A673 (cell line): Measurements from ENCODE around the gene MYBPHL.

Experiments used
- EZH2 ChIP-seq: fragments of 200-600 bp; sonication (generic); IDR thresholded peaks from 2 replicates; pipeline ENCODE4 v1.6.1; 2017; ENCODE audit warnings: borderline replicate concordance, low read depth, mild to moderate bottlenecking, mixed read lengths, antibody characterized with exemption, low read length; ENCODE audit not compliant: poor library complexity, severe bottlenecking
- TF ChIP-seq, protein P1 (sequence below): fragments of 300-800, 200-600 bp; sonication (generic); conservative IDR thresholded peaks from 2 replicates; pipeline ENCODE4 v1.5.1; 2017; ENCODE audit warnings: low read depth, mild to moderate bottlenecking, antibody characterized with exemption, low read length, moderate library complexity, mixed read lengths

DNA sequence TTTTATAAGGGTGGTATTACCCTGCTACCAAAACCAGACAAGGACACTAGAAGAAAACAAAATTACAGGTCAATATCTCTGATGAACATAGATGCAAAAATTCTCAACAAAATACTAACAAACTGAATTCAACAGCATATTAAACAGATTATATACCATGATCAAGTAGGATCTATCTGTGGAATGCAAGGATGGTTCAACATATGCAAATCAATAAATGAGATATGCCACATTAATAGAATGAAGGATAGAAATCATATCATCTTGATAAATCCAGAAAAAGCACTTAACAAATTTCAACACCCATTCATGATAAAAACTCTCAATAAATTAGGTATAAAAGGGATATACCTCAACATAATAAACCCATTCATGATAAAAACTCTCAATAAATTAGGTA lies 24.3 kb upstream of the MYBPHL start:
- TF ChIP-seq, protein P1, sequence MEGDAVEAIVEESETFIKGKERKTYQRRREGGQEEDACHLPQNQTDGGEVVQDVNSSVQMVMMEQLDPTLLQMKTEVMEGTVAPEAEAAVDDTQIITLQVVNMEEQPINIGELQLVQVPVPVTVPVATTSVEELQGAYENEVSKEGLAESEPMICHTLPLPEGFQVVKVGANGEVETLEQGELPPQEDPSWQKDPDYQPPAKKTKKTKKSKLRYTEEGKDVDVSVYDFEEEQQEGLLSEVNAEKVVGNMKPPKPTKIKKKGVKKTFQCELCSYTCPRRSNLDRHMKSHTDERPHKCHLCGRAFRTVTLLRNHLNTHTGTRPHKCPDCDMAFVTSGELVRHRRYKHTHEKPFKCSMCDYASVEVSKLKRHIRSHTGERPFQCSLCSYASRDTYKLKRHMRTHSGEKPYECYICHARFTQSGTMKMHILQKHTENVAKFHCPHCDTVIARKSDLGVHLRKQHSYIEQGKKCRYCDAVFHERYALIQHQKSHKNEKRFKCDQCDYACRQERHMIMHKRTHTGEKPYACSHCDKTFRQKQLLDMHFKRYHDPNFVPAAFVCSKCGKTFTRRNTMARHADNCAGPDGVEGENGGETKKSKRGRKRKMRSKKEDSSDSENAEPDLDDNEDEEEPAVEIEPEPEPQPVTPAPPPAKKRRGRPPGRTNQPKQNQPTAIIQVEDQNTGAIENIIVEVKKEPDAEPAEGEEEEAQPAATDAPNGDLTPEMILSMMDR = no peak
- no peak for TF ChIP-seq EZH2
